Hematopoietic multipotent progenitor cell treated with erythropoietin and hydrocortisone succinate and interleukin-3 and kit ligand, for 17 days (in vitro differentiated cells): ENCODE measurements around the gene SRCIN1.

Experiments
- DNase-seq: peaks from one replicate; pipeline ENCODE4 v3.0.0-alpha.2; 2015; ENCODE audit warnings: low spot score

SRCIN1 gene

DNA sequence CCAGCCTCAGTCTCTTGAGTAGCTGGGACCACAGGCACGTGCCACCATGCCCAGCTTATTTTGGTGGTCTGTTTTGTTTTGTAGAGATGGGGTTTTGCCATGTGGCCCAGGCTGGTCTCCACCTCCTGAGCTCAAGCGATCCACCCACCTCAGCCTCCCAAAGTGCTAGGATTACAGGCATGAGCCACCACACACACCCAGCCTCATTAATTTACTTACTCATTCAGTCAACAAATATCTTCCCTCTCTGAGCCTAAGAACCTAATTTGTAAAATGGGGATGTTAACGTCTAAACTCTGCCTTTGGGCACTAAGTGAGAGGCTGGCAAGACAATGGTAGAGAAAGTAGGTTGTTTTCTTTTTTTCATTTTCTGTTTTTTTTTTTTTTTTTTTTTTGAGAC, 22.6 kb downstream of the SRCIN1 start:
- no peak for DNase-seq

DNA sequence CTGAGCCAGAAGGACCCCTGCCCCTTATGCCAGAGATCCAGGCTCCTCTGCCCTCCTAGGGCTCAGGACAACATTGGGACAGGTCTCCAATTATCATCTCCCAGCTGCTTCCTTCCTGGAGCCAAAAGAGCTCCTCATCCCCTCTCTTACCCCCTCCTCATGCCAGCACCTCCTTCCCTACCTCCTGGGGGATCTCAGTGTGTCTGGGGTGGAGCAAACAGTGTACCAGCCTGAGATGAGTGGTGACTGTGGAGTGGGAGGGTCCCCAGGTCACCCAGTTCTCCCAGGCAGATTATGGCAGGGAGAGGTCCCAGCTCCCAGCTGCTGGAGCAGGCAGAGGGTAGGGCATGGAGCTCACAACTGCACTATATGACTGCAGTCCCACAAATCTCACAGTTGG, 23.7 kb downstream of the SRCIN1 start:
- DNase-seq = no peak

DNA sequence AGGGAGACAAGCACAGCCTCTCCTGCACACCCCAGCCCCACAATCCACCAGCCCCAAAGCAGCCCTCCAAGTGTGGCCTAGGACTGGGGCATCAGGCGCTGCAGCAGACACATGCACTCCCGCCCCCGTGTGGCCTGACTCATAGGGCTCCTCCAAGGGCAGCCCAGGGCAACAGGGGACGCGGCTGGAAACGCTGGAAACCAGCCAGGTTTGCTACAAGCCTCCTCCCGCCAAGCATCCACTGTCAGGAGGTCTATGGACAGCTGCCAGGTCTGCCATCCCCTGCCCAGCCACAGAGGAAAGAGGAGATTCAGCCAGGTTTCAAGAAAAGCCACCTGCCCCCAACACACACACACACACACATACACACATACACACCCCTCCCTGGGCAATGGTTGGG, 25.8 kb downstream of the SRCIN1 start:
- no peak for DNase-seq

DNA sequence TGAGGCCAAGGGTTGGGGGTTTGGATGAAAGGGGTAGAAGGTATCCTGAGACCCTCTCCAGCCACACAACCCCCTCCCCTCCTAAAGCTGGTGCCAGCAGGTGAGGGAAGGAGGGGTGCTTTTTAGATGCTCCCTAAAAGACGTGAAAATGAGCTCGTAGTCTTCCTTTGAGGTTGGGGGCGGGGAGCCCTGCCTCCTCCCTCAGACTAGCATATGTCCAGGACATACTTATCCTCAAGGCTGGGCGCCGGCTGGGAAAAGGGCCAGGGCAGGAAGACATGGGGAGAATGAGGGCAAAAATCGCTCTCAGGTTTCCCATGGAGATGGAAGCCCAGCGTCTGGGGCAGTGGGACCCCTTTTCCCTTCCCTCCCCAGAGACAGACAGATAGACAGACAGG, 26.7 kb downstream of the SRCIN1 start:
- DNase-seq = no peak

DNA sequence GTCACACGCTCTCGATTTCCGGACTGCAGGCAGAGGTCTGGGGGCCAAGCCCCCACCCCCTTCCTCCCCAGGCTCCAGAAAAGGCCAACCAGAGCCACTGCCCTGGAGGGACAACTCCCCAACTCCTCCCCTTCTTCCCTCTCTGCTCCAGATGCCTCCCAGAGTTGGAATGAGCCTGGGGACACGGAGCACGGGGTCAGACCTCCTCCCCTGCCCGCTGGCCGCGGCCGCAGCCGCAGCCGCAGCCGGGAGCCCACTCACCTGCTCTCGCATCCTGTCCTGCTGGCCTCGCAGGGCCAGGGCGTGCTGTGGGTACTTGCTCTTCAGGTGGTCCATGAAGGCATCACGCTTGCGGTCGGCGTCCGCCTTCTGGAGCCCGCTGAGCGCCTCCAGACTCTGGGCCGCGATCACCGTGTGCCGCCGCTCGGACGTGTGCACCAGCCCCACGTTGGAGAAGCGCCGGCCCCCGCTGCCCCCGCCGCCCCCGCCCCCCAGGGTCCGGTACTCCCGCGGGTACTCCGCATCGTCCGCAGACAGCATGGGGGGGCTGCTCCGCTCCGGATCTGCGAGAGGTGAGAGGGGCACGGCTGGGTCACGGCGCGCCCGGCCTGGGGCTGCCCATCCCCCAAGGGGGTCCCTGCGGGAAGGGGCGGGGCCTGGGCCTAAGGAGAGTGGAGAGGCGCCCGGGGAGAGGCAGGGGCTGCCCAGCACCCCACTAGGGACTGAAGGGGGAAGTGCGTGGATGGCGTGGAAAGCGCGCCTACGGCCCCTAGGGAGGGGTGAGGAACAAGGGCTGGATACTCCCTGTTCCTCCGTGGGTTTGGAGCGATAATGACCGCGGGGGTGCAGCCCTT, 27.3 kb downstream of the SRCIN1 start:
- no peak for DNase-seq

DNA sequence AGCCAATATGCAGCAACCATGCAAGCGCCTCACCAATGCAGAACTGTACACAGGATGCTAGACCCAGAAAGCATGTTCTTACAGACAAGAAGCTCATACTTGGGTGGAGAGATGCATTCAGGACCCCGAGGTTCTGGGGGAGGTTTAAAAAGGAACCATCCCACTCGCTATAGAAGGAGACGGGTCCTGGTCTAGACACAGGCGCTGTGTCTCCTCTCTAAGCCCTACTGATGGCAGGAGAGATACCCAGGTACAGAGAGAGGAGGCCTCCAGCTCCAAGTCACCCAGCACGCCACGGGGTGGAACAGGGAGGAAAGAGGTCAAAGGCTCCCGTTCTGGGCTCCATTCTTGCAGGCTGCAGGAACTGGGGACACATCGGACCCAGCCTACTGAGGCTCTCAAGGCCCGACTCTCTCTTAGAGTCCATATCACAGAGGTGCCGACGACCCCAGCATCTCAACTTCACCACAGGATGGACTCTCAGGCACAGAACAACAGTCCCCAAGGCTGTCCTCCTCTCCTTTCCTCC, 28.0 kb downstream of the SRCIN1 start:
- no peak for DNase-seq

GRCh38 chr17:38577244-38577643, 28.5 kb downstream of the SRCIN1 start:
- no peak for DNase-seq

- no peak for DNase-seq
These were observed 30.0 kb downstream of the SRCIN1 start for GRCh38 chr17:38575781-38576180.

DNA sequence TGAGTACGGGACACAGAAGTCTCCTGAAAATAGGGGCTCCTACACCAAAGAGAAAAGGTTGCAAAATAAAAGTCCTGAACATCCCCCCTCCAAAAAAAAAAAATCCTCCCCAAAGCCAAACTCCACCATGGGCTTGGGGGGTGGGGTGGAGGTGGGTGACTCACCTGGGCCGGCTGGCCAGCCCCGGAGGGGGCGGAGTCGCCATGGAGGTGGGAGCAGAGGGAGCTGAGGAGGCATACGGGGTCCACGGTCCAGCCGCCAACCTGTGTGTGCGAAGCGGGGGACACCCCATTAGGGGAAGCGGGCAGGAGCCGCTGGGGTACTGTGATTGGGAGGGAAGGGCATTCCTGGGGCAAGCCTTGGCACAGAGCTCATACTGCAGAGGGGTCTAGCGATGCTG, 31.0 kb downstream of the SRCIN1 start:
- DNase-seq = no peak

GRCh38 chr17:38572669-38573365, 32.9 kb downstream of the SRCIN1 start:
- no peak for DNase-seq

GRCh38 chr17:38571833-38572668, 33.7 kb downstream of the SRCIN1 start:
- no peak for DNase-seq

GRCh38 chr17:38569701-38570512, 35.8 kb downstream of the SRCIN1 start:
- no peak for DNase-seq

DNA sequence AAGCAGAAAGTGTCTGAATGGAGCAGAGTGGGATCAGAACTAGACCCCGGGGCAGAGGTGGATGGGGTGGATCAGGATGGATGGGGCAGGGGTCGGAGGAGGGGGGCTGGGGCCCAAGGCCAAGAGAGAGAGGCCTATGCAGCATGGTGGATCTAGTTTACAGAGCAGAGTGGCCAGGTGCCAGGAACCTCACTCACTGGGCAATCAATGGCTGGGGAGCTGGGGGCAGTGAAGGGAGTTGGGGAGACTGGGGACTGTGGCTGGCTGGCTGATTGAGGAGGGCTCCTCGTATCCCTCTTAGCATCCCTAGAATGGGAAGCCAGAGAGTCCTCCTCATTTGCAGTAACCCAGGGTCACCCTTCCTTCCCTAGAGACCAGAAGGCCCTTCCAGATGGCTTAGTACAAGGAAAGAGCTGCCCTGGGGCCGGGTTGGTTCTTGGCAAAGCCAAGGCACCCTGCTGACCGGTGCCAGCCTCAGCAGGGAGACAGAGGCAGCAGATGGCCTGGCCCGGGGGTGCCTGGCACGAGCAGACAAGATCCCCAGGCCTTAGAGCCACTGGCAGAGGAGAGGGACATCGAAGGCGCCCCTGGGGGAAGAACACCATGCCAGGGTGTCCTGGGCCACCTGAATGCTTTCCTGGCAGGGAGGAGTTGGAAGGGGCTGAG, 36.8 kb downstream of the SRCIN1 start:
- DNase-seq = no peak

GRCh38 chr17:38568274-38568673, 37.5 kb downstream of the SRCIN1 start:
- DNase-seq = no peak

- no peak for DNase-seq
These were observed 38.4 kb downstream of the SRCIN1 start for GRCh38 chr17:38567350-38567749.

DNA sequence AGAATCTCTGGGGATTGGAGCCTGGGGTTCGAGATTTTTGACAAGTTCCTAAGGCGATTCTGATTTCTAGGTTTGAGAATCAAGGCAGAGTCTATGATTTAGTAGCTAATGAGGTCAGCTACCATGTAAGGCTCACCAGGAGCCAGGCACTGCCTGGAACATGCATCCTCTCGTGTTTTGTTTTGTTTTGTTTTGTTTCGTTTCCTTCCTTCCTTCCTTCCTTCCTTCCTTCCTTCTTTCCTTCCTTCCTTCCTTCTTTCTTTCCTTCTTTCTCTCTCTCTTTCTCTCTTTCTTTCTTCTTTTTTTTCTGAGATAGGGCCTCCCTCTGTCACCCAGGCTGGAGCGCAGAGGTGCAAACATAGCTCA, 39.1 kb downstream of the SRCIN1 start:
- no peak for DNase-seq

GRCh38 chr17:38565853-38566665, 39.7 kb downstream of the SRCIN1 start:
- DNase-seq = no peak

DNA sequence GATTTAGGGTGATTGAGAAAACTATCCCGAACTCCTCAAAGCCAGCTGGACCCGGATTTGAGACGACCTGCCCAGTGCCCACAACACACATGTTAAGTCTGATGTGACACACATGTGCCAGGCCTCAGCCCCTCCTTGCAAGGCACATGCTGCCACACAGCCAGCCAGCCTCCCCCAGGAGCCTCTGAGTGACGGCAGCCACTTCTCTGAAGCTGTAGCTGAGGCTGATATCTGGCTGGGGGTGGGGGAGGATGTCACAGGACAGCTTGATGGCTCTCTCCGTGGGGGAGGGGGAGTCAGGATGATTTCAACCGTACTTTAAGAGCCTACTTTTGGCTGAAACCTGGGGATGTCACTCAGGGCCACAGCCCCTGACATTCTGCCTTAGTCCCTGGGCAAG, 40.9 kb downstream of the SRCIN1 start:
- DNase-seq = no peak

DNA sequence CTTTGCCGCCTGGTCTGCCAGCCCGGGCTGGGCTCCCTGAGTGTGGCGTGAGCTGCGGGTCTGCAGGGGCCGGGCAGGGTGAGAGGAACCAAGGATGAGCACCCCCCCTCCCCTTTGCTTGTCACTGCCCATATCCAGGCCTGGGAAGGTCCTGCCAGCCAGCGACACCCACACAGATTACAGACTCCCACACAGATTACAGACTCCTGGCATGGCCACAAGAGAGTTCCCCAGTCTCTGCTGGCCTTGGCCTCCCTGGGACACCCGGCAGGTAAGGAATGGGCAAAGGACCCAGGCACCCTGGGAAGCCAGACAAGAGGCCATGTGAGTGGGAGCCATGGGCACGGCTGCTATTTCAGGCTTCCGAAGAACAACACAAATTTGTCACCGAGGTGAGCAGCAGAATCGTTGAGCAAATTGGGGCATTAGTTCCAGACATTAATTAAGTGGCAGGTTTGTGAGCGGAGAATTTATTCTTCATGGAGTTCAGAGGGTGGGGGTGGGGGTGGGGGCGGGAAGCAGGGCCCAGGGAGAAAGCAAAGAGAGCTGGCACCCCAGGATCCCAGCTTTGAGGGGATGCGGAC, 41.4 kb downstream of the SRCIN1 start:
- DNase-seq = no peak
